ENCODE data around the gene TRIM13. TPM values are rescaled to one million over a fixed set of nuclear protein-coding genes. Genes with fewer than 3 reads are reported as not detected.
"Not testable (repeated sequence)": the region's sequence is repeated elsewhere in the genome, so short reads cannot be mapped to it uniquely, and the experiment has no call there.

Gene TRIM13
- 10 to 100 TPM; 16.3 to 40.2 (median 26.8) TPM for total RNA-seq

- Histone ChIP-seq H3K4me1 (replicated peaks in 1 of 2) (peaks cover 18 to 27% of the 10 kb centered on the region in 2 donors), H3K4me3 (peak within 1 kb of the TSS; percentile 76 to 90 (median 84)), H3K27ac (peak within 1 kb of the TSS; percentile 90 to 94)
- peak; percentile 80 to 91 (median 86) for ATAC-seq (replicated peaks in 6 of 8)
- in situ Hi-C loops (cut with MboI; ENCODE audit: low pct_unique_long_range_greater_than_20kb in 2 of 9, low sequenced_read_pairs in 9 of 9, unreplicated experiment in 9 of 9): loop anchor here in 4 of 9 experiments (25.0 kb wide), 3 partner anchors 540 to 1065 kb away; partner anchors contain the start of gene RNASEH2B (in 4 of the 4)
- 0 to 20% (median 2%) methylated on average over 1 to 18 of the region's 56 CpGs for WGBS, 10 experiments
Measured at GRCh38 chr13:49996951-49997895, at the start of gene TRIM13. TRIM13 (plus strand) TSS chr13:49997042; CDS start chr13:50011941, 14,899 bp downstream.

GRCh38 chr13:49948777-49949270 is 48.0 kb upstream of the TRIM13 start:
- H3K27ac ChIP-seq; H3K4me1 ChIP-seq (replicated peaks in 1 of 2); H3K4me3 ChIP-seq; in situ Hi-C loops (cut with MboI; ENCODE audit: low pct_unique_long_range_greater_than_20kb in 2 of 9, low sequenced_read_pairs in 9 of 9, unreplicated experiment in 9 of 9); ATAC-seq (replicated peaks in 6 of 8): not testable (repeated sequence)
- 76 to 100% (median 96%) methylated on average over 1 to 5 of the region's 6 CpGs for WGBS, 10 experiments

- Histone ChIP-seq H3K4me1 (replicated peaks in 1 of 2) (no peaks in the 10 kb centered on the region), H3K27ac (no peak overlapping the region), H3K4me3 (no peak overlapping the region)
- in situ Hi-C loops (cut with MboI; ENCODE audit: low pct_unique_long_range_greater_than_20kb in 2 of 9, low sequenced_read_pairs in 9 of 9, unreplicated experiment in 9 of 9): no loop called here
- peak in 1 of 8 experiments; percentile 32 for ATAC-seq (replicated peaks in 6 of 8)
- WGBS, 10 experiments: 63 to 100% (median 90%) methylated on average over 2 to 7 of the region's 7 CpGs
Measured at GRCh38 chr13:49951754-49952535, 44.9 kb upstream of the TRIM13 start.

GRCh38 chr13:49953560-49953959 is 43.3 kb upstream of the TRIM13 start:
- Histone ChIP-seq H3K4me3 (no peak overlapping the region), H3K4me1 (replicated peaks in 1 of 2) (no peaks in the 10 kb centered on the region), H3K27ac (no peak overlapping the region)
- WGBS, 10 experiments: 89 to 100% (median 100%) methylated on average over 1 of the region's 1 CpG; no CpG with 5 or more reads in 5 of the 10 experiments
- in situ Hi-C loops (cut with MboI; ENCODE audit: low pct_unique_long_range_greater_than_20kb in 2 of 9, low sequenced_read_pairs in 9 of 9, unreplicated experiment in 9 of 9): no loop called here
- ATAC-seq (replicated peaks in 6 of 8): no peak

- WGBS, 10 experiments: 43 to 100% (median 100%) methylated on average over 1 to 2 of the region's 2 CpGs; no CpG with 5 or more reads in 1 of the 10 experiments
- Histone ChIP-seq H3K27ac (no peak overlapping the region), H3K4me3 (no peak overlapping the region), H3K4me1 (replicated peaks in 1 of 2) (no peaks in the 10 kb centered on the region)
- ATAC-seq (replicated peaks in 6 of 8): no peak
- in situ Hi-C loops (cut with MboI; ENCODE audit: low pct_unique_long_range_greater_than_20kb in 2 of 9, low sequenced_read_pairs in 9 of 9, unreplicated experiment in 9 of 9): no loop called here
Measured at GRCh38 chr13:49954674-49955455, 42.0 kb upstream of the TRIM13 start.

GRCh38 chr13:49956131-49956530 is 40.7 kb upstream of the TRIM13 start:
- in situ Hi-C loops (cut with MboI; ENCODE audit: low pct_unique_long_range_greater_than_20kb in 2 of 9, low sequenced_read_pairs in 9 of 9, unreplicated experiment in 9 of 9): no loop called here
- 80% methylated on average over 1 of the region's 3 CpGs; no CpG with 5 or more reads in 9 of the 10 experiments for whole genome bisulfite sequencing, 10 experiments
- H3K4me1 ChIP-seq (replicated peaks in 1 of 2): no peaks in the 10 kb centered on the region
- ATAC-seq (replicated peaks in 6 of 8): no peak
- H3K4me3 ChIP-seq: no peak overlapping the region
- H3K27ac ChIP-seq: no peak overlapping the region

- WGBS, 10 experiments: 19 to 83% (median 41%) methylated on average over 1 to 3 of the region's 3 CpGs; no CpG with 5 or more reads in 2 of the 10 experiments
Measured at GRCh38 chr13:49958321-49958720, 38.5 kb upstream of the TRIM13 start.

GRCh38 chr13:49967456-49967855 is 29.4 kb upstream of the TRIM13 start:
- Histone ChIP-seq H3K27ac (no peak overlapping the region), H3K4me3 (no peak overlapping the region), H3K4me1 (replicated peaks in 1 of 2) (no peaks in the 10 kb centered on the region)
- ATAC-seq (replicated peaks in 6 of 8): no peak
- WGBS, 10 experiments: 76 to 100% (median 89%) methylated on average over 1 to 4 of the region's 4 CpGs; no CpG with 5 or more reads in 1 of the 10 experiments
- in situ Hi-C loops (cut with MboI; ENCODE audit: low pct_unique_long_range_greater_than_20kb in 2 of 9, low sequenced_read_pairs in 9 of 9, unreplicated experiment in 9 of 9): no loop called here

More at GRCh38 chr13:49958321-49958720, 38.5 kb upstream of the TRIM13 start:
- no peaks in the 10 kb centered on the region for H3K4me1 ChIP-seq (replicated peaks in 1 of 2)
- ATAC-seq (replicated peaks in 6 of 8): no peak
- no peak overlapping the region for H3K27ac ChIP-seq
- no peak overlapping the region for H3K4me3 ChIP-seq
- in situ Hi-C loops (cut with MboI; ENCODE audit: low pct_unique_long_range_greater_than_20kb in 2 of 9, low sequenced_read_pairs in 9 of 9, unreplicated experiment in 9 of 9): no loop called here

- in situ Hi-C loops (cut with MboI; ENCODE audit: low pct_unique_long_range_greater_than_20kb in 2 of 9, low sequenced_read_pairs in 9 of 9, unreplicated experiment in 9 of 9): no loop called here
- no peak for ATAC-seq (replicated peaks in 6 of 8)
- WGBS, 10 experiments: 74 to 100% (median 80%) methylated on average over 1 to 4 of the region's 4 CpGs; no CpG with 5 or more reads in 1 of the 10 experiments
Measured at GRCh38 chr13:49972709-49973108, 24.1 kb upstream of the TRIM13 start.

GRCh38 chr13:49975826-49976225 is 21.0 kb upstream of the TRIM13 start:
- no peak for ATAC-seq (replicated peaks in 6 of 8)
- no peak overlapping the region for H3K27ac ChIP-seq
- in situ Hi-C loops (cut with MboI; ENCODE audit: low pct_unique_long_range_greater_than_20kb in 2 of 9, low sequenced_read_pairs in 9 of 9, unreplicated experiment in 9 of 9): loop anchor here in 4 of 9 experiments (25.0 kb wide), 3 partner anchors 561 to 1086 kb away; partner anchors contain the start of gene RNASEH2B (in 4 of the 4)
- H3K4me1 ChIP-seq (replicated peaks in 1 of 2): no peaks in the 10 kb centered on the region
- WGBS, 10 experiments: 44 to 100% (median 100%) methylated on average over 1 of the region's 1 CpG; no CpG with 5 or more reads in 2 of the 10 experiments
- no peak overlapping the region for H3K4me3 ChIP-seq

More at GRCh38 chr13:49972709-49973108, 24.1 kb upstream of the TRIM13 start:
- H3K27ac ChIP-seq: no peak overlapping the region
- no peaks in the 10 kb centered on the region for H3K4me1 ChIP-seq (replicated peaks in 1 of 2)
- no peak overlapping the region for H3K4me3 ChIP-seq

GRCh38 chr13:49976314-49977258 is 20.3 kb upstream of the TRIM13 start:
- Histone ChIP-seq H3K4me3 (no peak overlapping the region), H3K27ac (no peak overlapping the region), H3K4me1 (replicated peaks in 1 of 2) (no peaks in the 10 kb centered on the region)
- ATAC-seq (replicated peaks in 6 of 8): peak; percentile 74 to 94 (median 90)
- 29 to 57% (median 31%) methylated on average over 2 to 6 of the region's 8 CpGs; no CpG with 5 or more reads in 2 of the 10 experiments for WGBS, 10 experiments
- in situ Hi-C loops (cut with MboI; ENCODE audit: low pct_unique_long_range_greater_than_20kb in 2 of 9, low sequenced_read_pairs in 9 of 9, unreplicated experiment in 9 of 9): loop anchor here in 4 of 9 experiments (25.0 kb wide), 3 partner anchors 561 to 1086 kb away; partner anchors contain the start of gene RNASEH2B (in 4 of the 4)

Measured in motor neuron (in vitro differentiated cells).